Panc1 (cell line): ENCODE results near the gene IL10RB. TPM values are rescaled to one million over a fixed set of nuclear protein-coding genes. Genes with fewer than 3 reads are reported as not detected.
"Not testable (repeated sequence)": the region's sequence is repeated elsewhere in the genome, so short reads cannot be mapped to it uniquely, and the experiment has no call there.

ENCODE experiments used
- ATAC-seq: fragments of 200-7000 bp; cut with Tn5 transposase; 2 replicates; pipeline ENCODE4 v1.9.1; 2020; ENCODE audit warnings: mild to moderate bottlenecking, moderate library complexity
- BruUV-seq: library from RNA; stranded (reverse); fragments of 400-500 nt; replicated peaks from 2 replicates; lab custom pipeline; 2021; lab: Mats Ljungman, UMichigan
- CTCF ChIA-PET: fragments of 300-600 bp; sonication (Branson Sonifier 250); formaldehyde crosslinking; loops from one replicate; lab custom pipeline; 2022; ENCODE audit warnings: antibody characterized with exemption; lab: Charles Lee
- POLR2A ChIA-PET: fragments of 300-600 bp; sonication (Branson Sonifier 250); formaldehyde crosslinking; loops from one replicate; lab custom pipeline; 2022; ENCODE audit warnings: antibody characterized with exemption; lab: Charles Lee
- DNase-seq: peaks from one replicate; pipeline ENCODE4 v3.0.0-alpha.2; 2010; ENCODE audit warnings: low read depth, low spot score
- H3K27ac ChIP-seq: 2 replicates; pipeline ENCODE4 v1.5.1; 2011; ENCODE audit warnings: mild to moderate bottlenecking, low read length, inconsistent platforms
- H3K27me3 ChIP-seq: fragments of 200-500 bp; sonication (Bioruptor generic); 2 replicates; pipeline ENCODE4 v1.6.0; 2014; ENCODE audit warnings: low read length, inconsistent platforms; ENCODE audit not compliant: control insufficient read depth, insufficient read depth
- H3K36me3 ChIP-seq: fragments of 200-500 bp; sonication (Bioruptor generic); 2 replicates; pipeline ENCODE4 v1.5.1; 2014; ENCODE audit warnings: inconsistent platforms, mild to moderate bottlenecking, low read length, moderate library complexity; ENCODE audit not compliant: control insufficient read depth, insufficient read depth
- H3K4me1 ChIP-seq: 2 replicates; pipeline ENCODE4 v1.5.1; 2011; ENCODE audit warnings: inconsistent platforms, mild to moderate bottlenecking, low read length, moderate library complexity; ENCODE audit not compliant: control insufficient read depth, insufficient read depth
- H3K4me3 ChIP-seq, 2 experiments: 2 replicates each; pipeline ENCODE4 v1.5.1; 2011 to 2012; ENCODE audit warnings: low read depth in 2 of 2, low read length in 2 of 2, mild to moderate bottlenecking in 2 of 2, inconsistent platforms in 1 of 2, moderate library complexity in 1 of 2
- H3K9me3 ChIP-seq: fragments of 200-500 bp; sonication (Bioruptor generic); 2 replicates; pipeline ENCODE4 v1.5.1; 2014; ENCODE audit warnings: low read depth, mild to moderate bottlenecking, inconsistent platforms, low read length, moderate library complexity; ENCODE audit not compliant: control insufficient read depth, insufficient read depth
- CTCF ChIP-seq: fragments of 450-650 bp; IDR thresholded peaks from 2 replicates; pipeline ENCODE4 v1.5.1; 2017; ENCODE audit warnings: mild to moderate bottlenecking
- POLR2AphosphoS5 ChIP-seq: IDR thresholded peaks from 2 replicates; pipeline ENCODE4 v1.6.1; 2012; ENCODE audit warnings: mild to moderate bottlenecking, low read depth, low read length, moderate library complexity
- REST ChIP-seq, 2 experiments: IDR thresholded peaks; 2 replicates each; pipeline ENCODE4 v1.6.1; 2011 to 2012; ENCODE audit warnings: low read depth in 2 of 2, control low read depth in 1 of 2, low read length in 1 of 2, mild to moderate bottlenecking in 1 of 2, moderate library complexity in 1 of 2; ENCODE audit not compliant: insufficient read depth in 1 of 2
- SIN3A ChIP-seq: IDR thresholded peaks from 2 replicates; pipeline ENCODE4 v1.6.1; 2012; ENCODE audit warnings: low read depth, mild to moderate bottlenecking, low read length, moderate library complexity, borderline replicate concordance; ENCODE audit not compliant: insufficient read depth
- TCF7L2 ChIP-seq: IDR thresholded peaks from 2 replicates; pipeline ENCODE4 v1.6.1; 2011; ENCODE audit warnings: mild to moderate bottlenecking, low read depth, low read length, inconsistent platforms
- in situ Hi-C: cut with HindIII; loops from 2 replicates; pipeline ENCODE4 v1.10.0; 2016; ENCODE audit warnings: low sequenced_read_pairs, low pct_unique_long_range_greater_than_20kb
- intact Hi-C: fragments of 100-400 bp; cut with micrococcal nuclease; formaldehyde crosslinking; loops from one replicate; pipeline ENCODE4 v1.10.0; 2022; ENCODE audit not compliant: unreplicated experiment
- total RNA-seq: library from RNA; stranded (reverse); gene quantifications from one replicate; pipeline ENCODE4 v1.2.1, GENCODE V29; 2021; ENCODE audit not compliant: unreplicated experiment

Gene IL10RB
- total RNA-seq, 1 experiment from 2014 or later = 17.7 TPM

GRCh38 chr21:33240404-33240803 is 25.8 kb upstream of the IL10RB start:
- POLR2A ChIA-PET = no interaction called here
- BruUV-seq = no TSS peak
- in situ Hi-C loops (no loop called here), intact Hi-C loops (no loop called here)
- DNase-seq (no peak), ATAC-seq (no peak)
- no peak overlapping the region for H3K27ac ChIP-seq
- no peaks in the 10 kb centered on the region for H3K27me3 ChIP-seq
- no peak overlapping the region for H3K4me3 ChIP-seq
- no peaks in the 10 kb centered on the region for H3K4me1 ChIP-seq
- TF ChIP-seq SIN3A (no peak), REST (IDR thresholded peaks at IDR 0.05; ENCODE audit: insufficient read depth in 1 of 2, low read depth in 2 of 2, low read length in 1 of 2) (no peak), CTCF (no peak), POLR2AphosphoS5 (no peak), TCF7L2 (no peak)
- no peaks in the 10 kb centered on the region; the same call in 1 of the 2 replicates for H3K36me3 ChIP-seq
- no peaks in the 10 kb centered on the region for H3K9me3 ChIP-seq
- CTCF ChIA-PET = interaction anchor here (0.7 kb wide), 1 partner anchor 13 kb away, joined by 4 read pairs; no protein-coding TSS in a partner anchor

GRCh38 chr21:33241846-33242245 is 24.3 kb upstream of the IL10RB start:
- ChIA-PET CTCF (no interaction called here), POLR2A (no interaction called here)
- intact Hi-C loops = no loop called here
- in situ Hi-C loops = no loop called here
- Histone ChIP-seq H3K4me3 (no peak overlapping the region), H3K36me3 (peaks cover under 1% of the 10 kb centered on the region), H3K4me1 (no peaks in the 10 kb centered on the region), H3K9me3 (no peaks in the 10 kb centered on the region), H3K27ac (no peak overlapping the region), H3K27me3 (no peaks in the 10 kb centered on the region)
- TF ChIP-seq SIN3A = no peak
- no peak for TF ChIP-seq REST (IDR thresholded peaks at IDR 0.05; ENCODE audit: insufficient read depth in 1 of 2, low read depth in 2 of 2, low read length in 1 of 2)
- no peak for TF ChIP-seq CTCF
- no peak for TF ChIP-seq TCF7L2
- no peak for TF ChIP-seq POLR2AphosphoS5
- no TSS peak for BruUV-seq
- DNase-seq = no peak
- no peak for ATAC-seq

GRCh38 chr21:33242846-33243245 is 23.3 kb upstream of the IL10RB start:
- H3K4me3 ChIP-seq, in situ Hi-C loops, POLR2A ChIA-PET, H3K27ac ChIP-seq, H3K36me3 ChIP-seq, H3K27me3 ChIP-seq, DNase-seq, CTCF ChIA-PET, ATAC-seq, H3K9me3 ChIP-seq, intact Hi-C loops, BruUV-seq, H3K4me1 ChIP-seq: not testable (repeated sequence)
